ENCODE data around the gene HS3ST6. TPM values are rescaled to one million over a fixed set of nuclear protein-coding genes. Genes with fewer than 3 reads are reported as not detected.
"Not testable (repeated sequence)": the region's sequence is repeated elsewhere in the genome, so short reads cannot be mapped to it uniquely, and the experiment has no call there.

The HS3ST6 gene
- total and polyA plus RNA-seq, 4 donors = 0.40 to 5.9 (median 1.4) TPM

- Histone ChIP-seq H3K36me3 (ENCODE audit: control insufficient read depth in 4 of 4, insufficient read depth in 4 of 4, low read length in 4 of 4) (peaks cover 7 to 19% (median 11%) of the 10 kb centered on the region in 4 donors), H3K4me3 (no peak overlapping the region), H3K9ac (ENCODE audit: insufficient read depth in 1 of 2, low read length in 2 of 2) (no peak overlapping the region), H3K27me3 (ENCODE audit: control insufficient read depth in 3 of 3, insufficient read depth in 3 of 3, low read length in 2 of 3) (peaks cover 0 to 2% (median 0%) of the 10 kb centered on the region in 3 donors), H3K4me1 (ENCODE audit: control insufficient read depth in 5 of 5, insufficient read depth in 5 of 5, low read length in 5 of 5) (peaks cover 5 to 26% (median 7%) of the 10 kb centered on the region in 5 donors), H3K27ac (ENCODE audit: low read depth in 1 of 2, low read length in 1 of 2) (peak overlapping the region; percentile 26 to 43), H3K9me3 (ENCODE audit: control insufficient read depth in 4 of 4, insufficient read depth in 3 of 4, low read length in 3 of 4) (no peaks in the 10 kb centered on the region)
- DNase-seq = no peak
- ATAC-seq (ENCODE audit: insufficient read depth, low FRiP score) = no peak
- 35 to 44% methylated on average over 14 of the region's 14 CpGs for WGBS, 2 donors
- TF ChIP-seq CTCF (IDR thresholded peaks at IDR 0.05; ENCODE audit: control extremely low read depth, extremely low read depth) = no peak
These were observed 40.6 kb upstream of the HS3ST6 start for GRCh38 chr16:1958715-1959268.

GRCh38 chr16:1958143-1958491 is 39.9 kb upstream of the HS3ST6 start:
- 69 to 75% methylated on average over 24 to 30 of the region's 30 CpGs for WGBS, 2 donors
- not testable (repeated sequence) for ATAC-seq (ENCODE audit: insufficient read depth, low FRiP score); DNase-seq; H3K4me3 ChIP-seq; H3K9ac ChIP-seq (ENCODE audit: insufficient read depth in 1 of 2, low read length in 2 of 2); H3K9me3 ChIP-seq (ENCODE audit: control insufficient read depth in 4 of 4, insufficient read depth in 3 of 4, low read length in 3 of 4); H3K27me3 ChIP-seq (ENCODE audit: control insufficient read depth in 3 of 3, insufficient read depth in 3 of 3, low read length in 2 of 3); H3K27ac ChIP-seq (ENCODE audit: low read depth in 1 of 2, low read length in 1 of 2)
- H3K4me1 ChIP-seq (ENCODE audit: control insufficient read depth in 5 of 5, insufficient read depth in 5 of 5, low read length in 5 of 5) = peaks cover 0 to 20% (median 7%) of the 10 kb centered on the region in 5 donors
- peaks cover 4 to 16% (median 8%) of the 10 kb centered on the region in 4 donors for H3K36me3 ChIP-seq (ENCODE audit: control insufficient read depth in 4 of 4, insufficient read depth in 4 of 4, low read length in 4 of 4)

GRCh38 chr16:1957434-1958142 is 39.4 kb upstream of the HS3ST6 start:
- ATAC-seq (ENCODE audit: insufficient read depth, low FRiP score); DNase-seq; H3K27me3 ChIP-seq (ENCODE audit: control insufficient read depth in 3 of 3, insufficient read depth in 3 of 3, low read length in 2 of 3); H3K27ac ChIP-seq (ENCODE audit: low read depth in 1 of 2, low read length in 1 of 2); H3K4me3 ChIP-seq; H3K9ac ChIP-seq (ENCODE audit: insufficient read depth in 1 of 2, low read length in 2 of 2); H3K9me3 ChIP-seq (ENCODE audit: control insufficient read depth in 4 of 4, insufficient read depth in 3 of 4, low read length in 3 of 4): not testable (repeated sequence)
- peaks cover 0 to 15% (median 7%) of the 10 kb centered on the region in 5 donors for H3K4me1 ChIP-seq (ENCODE audit: control insufficient read depth in 5 of 5, insufficient read depth in 5 of 5, low read length in 5 of 5)
- WGBS, 2 donors = 88 to 94% methylated on average over 20 to 21 of the region's 22 CpGs
- H3K36me3 ChIP-seq (ENCODE audit: control insufficient read depth in 4 of 4, insufficient read depth in 4 of 4, low read length in 4 of 4) = peaks cover 0 to 12% (median 7%) of the 10 kb centered on the region in 4 donors

- no peak for TF ChIP-seq CTCF (IDR thresholded peaks at IDR 0.05; ENCODE audit: control extremely low read depth, extremely low read depth)
- WGBS, 2 donors = 88 to 93% methylated on average over 22 of the region's 22 CpGs
- H3K27me3 ChIP-seq (ENCODE audit: control insufficient read depth in 3 of 3, insufficient read depth in 3 of 3, low read length in 2 of 3) = peaks cover 0 to 2% (median 0%) of the 10 kb centered on the region in 3 donors
- H3K9me3 ChIP-seq (ENCODE audit: control insufficient read depth in 4 of 4, insufficient read depth in 3 of 4, low read length in 3 of 4) = no peaks in the 10 kb centered on the region
- no peak overlapping the region for H3K4me3 ChIP-seq
- ATAC-seq (ENCODE audit: insufficient read depth, low FRiP score) = no peak
- H3K27ac ChIP-seq (ENCODE audit: low read depth in 1 of 2, low read length in 1 of 2) = peak overlapping the region in 1 of 2 donors; percentile 96
- no peak for DNase-seq
- no peaks in the 10 kb centered on the region for H3K36me3 ChIP-seq (ENCODE audit: control insufficient read depth in 4 of 4, insufficient read depth in 4 of 4, low read length in 4 of 4)
- no peak overlapping the region for H3K9ac ChIP-seq (ENCODE audit: insufficient read depth in 1 of 2, low read length in 2 of 2)
- H3K4me1 ChIP-seq (ENCODE audit: control insufficient read depth in 5 of 5, insufficient read depth in 5 of 5, low read length in 5 of 5) = peaks cover 0 to under 1% (median 0%) of the 10 kb centered on the region in 5 donors
These were observed 35.5 kb upstream of the HS3ST6 start for GRCh38 chr16:1953734-1954133.

All from lung (tissue), 12 donors.